Liver (tissue), 3 donors: ENCODE data around the gene CCT6A.

ENCODE experiments used
- ATF3 ChIP-seq: IDR thresholded peaks from 2 replicates; pipeline ENCODE4 v1.6.1; 2016; ENCODE audit warnings: antibody characterized with exemption
- CTCF ChIP-seq: fragments of 150-350 bp; IDR thresholded peaks from 2 replicates; pipeline ENCODE4 v1.5.1; 2017; ENCODE audit warnings: improper control_type of control experiment, low read depth, low read length; ENCODE audit not compliant: missing input control
- GABPA ChIP-seq, 2 donors: IDR thresholded peaks in 1 of 2; conservative IDR thresholded peaks in 1 of 2; 2 replicates each; pipeline ENCODE4 v1.6.1; 2016; ENCODE audit warnings: antibody characterized with exemption in 2 of 2, mild to moderate bottlenecking in 1 of 2, moderate library complexity in 1 of 2
- HNF4A ChIP-seq, 2 donors: conservative IDR thresholded peaks; 2 replicates each; pipeline ENCODE4 v1.6.1; 2016; ENCODE audit warnings: antibody characterized with exemption in 2 of 2, mild to moderate bottlenecking in 2 of 2
- JUND ChIP-seq, 2 donors: IDR thresholded peaks; 2 replicates each; pipeline ENCODE4 v1.6.1; 2016; ENCODE audit warnings: antibody characterized with exemption in 2 of 2
- MAX ChIP-seq: IDR thresholded peaks from 2 replicates; pipeline ENCODE4 v1.6.1; 2016; ENCODE audit warnings: antibody characterized with exemption
- RAD21 ChIP-seq, 2 donors: IDR thresholded peaks; 2 replicates each; pipeline ENCODE4 v1.6.1; 2016; ENCODE audit warnings: antibody characterized with exemption in 2 of 2, mild to moderate bottlenecking in 2 of 2
- REST ChIP-seq: IDR thresholded peaks from 2 replicates; pipeline ENCODE4 v1.6.1; 2016; ENCODE audit warnings: antibody characterized with exemption, mild to moderate bottlenecking
- RXRA ChIP-seq, 2 donors: IDR thresholded peaks; 2 replicates each; pipeline ENCODE4 v1.6.1; 2017 to 2018; ENCODE audit warnings: antibody characterized with exemption in 2 of 2, mild to moderate bottlenecking in 1 of 2
- SP1 ChIP-seq: IDR thresholded peaks from 2 replicates; pipeline ENCODE4 v1.6.1; 2018; ENCODE audit warnings: antibody characterized with exemption, mild to moderate bottlenecking
- TAF1 ChIP-seq: conservative IDR thresholded peaks from 2 replicates; pipeline ENCODE4 v1.6.1; 2016; ENCODE audit warnings: antibody characterized with exemption, mild to moderate bottlenecking
- YY1 ChIP-seq: IDR thresholded peaks from 2 replicates; pipeline ENCODE4 v1.6.1; 2016; ENCODE audit warnings: antibody characterized with exemption, mild to moderate bottlenecking
- donor health status: healthy.
- donor health status: healthy.

GRCh38 chr7:56106108-56107073 is 54.8 kb downstream of the CCT6A start, which contains the start of gene CHCHD2:
- TF ChIP-seq TAF1: peak; percentile 91
- TF ChIP-seq CTCF: no peak
- peak; percentile 24 for TF ChIP-seq REST
- peak; percentile 55 for TF ChIP-seq YY1
- TF ChIP-seq HNF4A (conservative IDR thresholded peaks at IDR 0.05): peak; percentile 64 to 79
- TF ChIP-seq RAD21 (IDR thresholded peaks at IDR 0.05): no peak
- TF ChIP-seq MAX: peak; percentile 25
- no peak for TF ChIP-seq ATF3
- TF ChIP-seq SP1: peak; percentile 83
- TF ChIP-seq JUND (IDR thresholded peaks at IDR 0.05): no peak
- TF ChIP-seq GABPA (IDR thresholded peaks at IDR 0.05 in 1 of 2, conservative IDR thresholded peaks at IDR 0.05 in 1 of 2): peak; percentile 90 to 96
- TF ChIP-seq RXRA (IDR thresholded peaks at IDR 0.05): peak; percentile 77 to 88
